NCI-H1105 (cell line): ENCODE measurements around the gene FCSK.
A peak's percentile ranks its signal among the peaks of the same experiment; 100 is the strongest.
"Not testable (repeated sequence)": the region's sequence is repeated elsewhere in the genome, so short reads cannot be mapped to it uniquely, and the experiment has no call there.

Source experiments
- DNase-seq: peaks from one replicate; lab custom pipeline; 2025; lab: John Stamatoyannopoulos, UW

Gene FCSK

DNA sequence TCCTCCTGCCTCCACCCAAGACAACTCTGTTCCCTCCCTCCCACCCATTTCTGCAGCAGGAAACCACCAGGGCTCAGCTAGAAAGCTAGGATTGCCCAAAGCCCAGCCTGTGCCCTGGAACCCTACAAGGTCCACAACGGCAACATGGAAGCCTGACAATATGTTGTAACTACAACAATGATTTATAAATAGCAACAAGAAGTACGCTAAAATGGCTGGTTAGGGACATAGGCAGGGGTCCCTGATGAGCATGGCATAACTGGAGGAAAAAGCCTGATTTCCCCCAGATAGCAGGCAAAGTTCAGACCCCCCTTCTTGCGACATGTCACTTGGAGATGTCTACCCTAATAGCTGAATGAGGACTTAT lies 22.1 kb upstream of the FCSK start:
- no peak for DNase-seq

DNA sequence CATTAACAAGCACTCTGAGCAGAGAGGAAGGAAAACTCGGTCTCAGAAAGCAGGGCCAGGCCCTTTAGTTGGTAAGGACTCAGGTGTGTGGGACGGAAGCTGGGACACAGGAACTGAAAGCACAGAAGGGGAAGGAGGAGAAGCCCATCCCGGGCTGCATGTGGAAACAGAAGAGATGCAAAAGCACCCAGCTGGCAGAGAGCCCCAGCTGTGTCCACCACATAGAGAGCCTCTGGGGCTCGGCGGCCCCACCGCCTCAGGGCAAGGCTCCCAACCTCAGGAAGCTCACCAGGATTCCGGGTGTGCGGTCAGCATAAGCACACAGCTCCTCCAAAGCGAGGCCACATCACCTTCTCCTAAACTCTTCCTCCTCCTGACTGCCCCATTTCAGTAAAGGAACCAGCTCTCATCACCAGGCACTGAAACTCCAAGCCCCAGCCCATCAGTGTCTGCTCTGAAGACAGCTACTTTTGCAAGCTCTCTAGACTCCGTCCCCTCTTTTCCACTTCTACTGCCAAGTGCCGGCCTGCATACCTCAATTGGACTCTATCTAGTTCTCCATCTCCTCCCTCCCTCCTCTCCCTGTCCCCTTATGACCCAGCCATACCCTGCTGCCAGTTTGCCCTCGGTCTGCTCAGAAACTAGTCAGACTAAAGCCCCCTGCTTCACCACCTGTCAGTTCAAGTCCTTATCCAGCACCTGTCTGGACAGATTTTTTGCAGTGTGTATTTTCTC lies 21.5 kb upstream of the FCSK start:
- no peak for DNase-seq

DNA sequence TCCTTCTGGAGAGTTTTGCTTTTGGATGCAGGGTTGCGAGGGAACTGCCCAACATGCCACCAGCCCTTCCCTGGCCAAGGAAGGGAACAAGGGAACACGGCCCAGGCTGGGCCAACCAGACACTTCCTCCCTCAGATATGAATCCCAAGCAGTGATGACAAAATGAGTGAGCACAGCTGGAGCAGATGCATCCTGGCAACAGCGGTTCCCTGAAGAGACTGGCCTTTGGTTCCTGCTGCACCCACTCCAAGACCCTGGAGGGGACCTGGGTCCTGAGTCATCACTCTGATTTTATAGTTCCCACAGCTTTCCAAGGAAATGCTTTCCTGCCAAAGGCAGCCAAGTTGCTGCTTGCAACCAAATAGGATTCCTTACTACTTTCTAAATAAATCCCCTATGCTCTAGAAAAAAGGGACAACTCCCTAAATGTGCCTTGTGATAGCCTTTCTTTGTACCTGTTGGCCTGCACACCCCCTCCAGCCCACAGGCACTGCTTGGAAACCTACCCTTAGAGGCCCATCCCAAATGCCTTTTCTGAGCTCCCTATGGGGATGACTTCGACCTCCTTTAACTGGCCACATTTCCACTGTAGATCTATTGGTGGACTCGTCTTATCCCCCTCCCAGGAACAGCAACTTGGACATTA lies 20.8 kb upstream of the FCSK start:
- DNase-seq, result no peak

- no peak for DNase-seq
These were observed 19.7 kb upstream of the FCSK start for GRCh38 chr16:70434484-70435260.

GRCh38 chr16:70437017-70437581 lies 17.3 kb upstream of the FCSK start:
- DNase-seq, result no peak

- no peak for DNase-seq
These were observed 16.5 kb upstream of the FCSK start for GRCh38 chr16:70437582-70438557.

DNA sequence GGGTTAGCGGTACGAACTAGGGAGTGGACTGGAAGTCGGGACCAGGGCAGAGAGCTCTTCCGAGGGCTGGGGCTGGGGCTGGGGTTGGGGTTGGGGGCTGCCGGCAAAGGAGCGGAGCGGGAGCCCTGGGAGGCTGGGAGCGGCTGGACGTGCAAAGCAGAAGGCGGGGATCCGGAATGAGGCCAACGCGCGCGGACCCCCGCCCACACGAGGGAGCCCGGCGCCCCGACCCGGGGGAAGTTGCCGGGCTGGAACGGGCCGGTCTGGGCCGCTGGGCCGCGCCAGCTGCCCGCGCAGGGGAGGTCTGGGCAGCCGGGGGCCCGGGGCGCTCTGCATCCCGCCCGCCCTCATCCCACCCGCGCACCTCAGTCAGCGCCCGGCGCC lies 15.8 kb upstream of the FCSK start:
- DNase-seq, result no peak

DNA sequence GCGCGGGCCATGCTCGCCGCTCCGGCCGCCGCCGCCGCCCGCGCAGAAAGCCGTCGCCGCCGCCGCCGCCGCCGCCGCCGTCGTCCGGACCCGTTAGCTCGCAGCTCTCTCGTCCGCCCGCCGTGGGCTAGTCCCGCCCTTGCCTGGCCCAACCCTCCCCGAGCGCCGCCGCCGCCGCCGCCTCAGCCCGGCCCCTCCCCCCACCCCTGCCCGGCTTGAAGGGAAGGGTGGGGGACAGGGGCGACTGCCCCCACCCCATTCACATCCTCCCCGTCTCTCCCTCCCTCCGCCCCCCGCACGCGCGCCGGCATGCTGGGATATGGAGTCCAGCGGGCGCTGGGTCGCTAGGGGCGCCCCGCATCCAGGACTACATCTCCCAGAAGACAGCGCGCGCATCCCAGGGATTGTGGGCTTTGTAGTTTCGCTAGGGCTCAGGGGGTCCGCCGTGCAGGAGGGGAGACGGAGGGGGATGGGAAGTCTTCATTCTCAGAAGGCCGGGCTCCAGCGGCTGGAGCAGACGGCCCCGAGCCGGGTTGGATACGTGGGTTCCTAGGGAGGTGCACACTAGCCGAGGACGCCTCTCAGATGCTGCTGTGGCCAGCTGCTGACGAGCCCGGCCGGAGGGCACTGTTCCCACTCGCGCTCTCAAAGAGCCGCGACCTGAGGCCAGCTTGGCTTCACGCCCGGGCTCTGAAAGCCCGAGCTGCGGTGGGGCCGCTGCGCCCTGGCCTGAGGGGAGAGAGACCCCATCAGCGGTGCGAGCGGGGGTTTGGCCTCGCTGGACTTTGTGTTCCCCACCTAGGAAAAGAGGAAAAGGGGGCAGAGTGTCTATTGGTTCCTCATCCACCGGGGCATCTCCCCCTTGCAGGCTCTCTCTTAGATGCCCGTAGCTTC lies 15.2 kb upstream of the FCSK start, which contains the start of gene ST3GAL2:
Gene ST3GAL2 (minus strand): TSS at position 132 of the 894 bp plus-strand sequence. CDS start 40,570 bp downstream, outside the sequence.
- peak; percentile 84 for DNase-seq

GRCh38 chr16:70440009-70440692 lies 14.2 kb upstream of the FCSK start:
- no peak for DNase-seq

- no peak for DNase-seq
These were observed 12.9 kb upstream of the FCSK start for GRCh38 chr16:70441406-70441990.

DNA sequence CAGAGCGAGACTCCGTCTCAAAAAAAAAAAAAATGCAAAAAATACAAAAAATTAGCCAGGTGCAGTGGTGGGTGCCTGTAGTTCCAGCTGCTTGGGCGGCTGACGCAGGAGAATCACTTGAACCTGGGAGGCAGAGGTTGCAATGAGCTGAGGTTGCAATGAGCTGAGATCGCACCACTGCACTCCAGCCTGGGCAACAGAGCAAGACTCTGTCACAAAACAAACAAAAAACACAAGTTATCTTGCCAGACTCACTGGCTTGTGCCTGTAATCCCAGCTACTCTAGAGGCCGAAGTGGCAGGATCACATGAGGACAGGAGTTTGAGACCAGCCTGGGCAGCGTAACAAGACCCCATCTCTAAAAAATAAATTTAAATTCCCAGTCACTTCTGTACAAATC lies 12.1 kb upstream of the FCSK start:
- no peak for DNase-seq

DNA sequence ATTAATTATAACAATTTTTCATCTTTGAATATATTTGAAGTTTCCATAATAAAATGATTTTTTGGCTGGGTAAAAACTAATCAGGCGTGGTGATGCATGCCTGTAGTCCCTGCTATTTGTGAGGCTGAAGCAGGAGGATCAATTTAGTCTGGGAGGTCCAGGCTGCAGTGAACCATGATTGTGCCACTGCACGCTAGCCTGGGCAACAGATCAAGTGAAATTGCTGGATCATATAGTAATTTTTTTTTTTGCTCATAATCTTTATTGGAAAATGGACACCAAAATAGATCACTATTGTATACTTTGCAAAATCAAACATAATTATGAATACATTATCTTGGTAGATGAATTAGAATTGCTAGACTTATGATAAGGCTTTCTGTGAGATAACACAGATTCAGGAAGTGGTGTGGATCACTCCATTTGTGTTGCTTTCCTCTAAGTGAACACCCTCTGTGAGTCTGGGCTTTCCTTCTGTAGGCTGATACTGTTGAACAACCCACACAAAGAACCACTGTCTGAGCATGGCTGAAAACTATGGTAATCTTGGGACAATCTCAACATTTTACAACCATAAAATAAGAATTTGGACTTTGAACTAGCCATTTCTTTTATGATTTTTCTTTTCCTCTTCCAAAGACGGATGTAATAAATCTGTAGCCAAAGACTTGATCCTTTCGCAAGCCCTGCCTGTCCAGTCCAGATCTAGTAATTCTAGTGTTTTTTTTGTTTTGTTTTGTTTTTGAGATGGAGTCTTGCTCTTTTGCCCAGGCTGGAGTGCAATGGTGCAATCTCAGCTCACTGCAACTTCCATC lies 9.9 kb upstream of the FCSK start:
- no peak for DNase-seq

DNA sequence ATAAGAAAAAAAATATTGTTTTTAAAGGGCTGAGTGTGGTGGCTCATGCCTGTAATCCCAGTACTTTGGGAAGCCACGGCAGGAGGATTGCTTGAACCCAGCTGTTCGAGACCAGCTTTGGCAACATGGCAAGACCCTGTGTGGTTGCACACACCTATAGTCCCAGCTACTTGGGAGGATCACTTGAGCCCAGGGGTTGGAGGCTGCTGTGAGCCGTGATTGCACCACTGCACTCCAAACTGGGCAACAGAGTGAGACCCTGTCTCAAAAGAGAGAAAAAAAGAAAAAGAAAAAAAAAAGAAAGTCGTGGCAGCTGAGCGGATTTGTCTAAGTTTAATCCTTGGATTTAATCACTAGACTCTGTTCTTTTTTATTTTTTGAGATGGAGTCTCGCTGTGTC lies 6.3 kb upstream of the FCSK start:
- no peak for DNase-seq

DNA sequence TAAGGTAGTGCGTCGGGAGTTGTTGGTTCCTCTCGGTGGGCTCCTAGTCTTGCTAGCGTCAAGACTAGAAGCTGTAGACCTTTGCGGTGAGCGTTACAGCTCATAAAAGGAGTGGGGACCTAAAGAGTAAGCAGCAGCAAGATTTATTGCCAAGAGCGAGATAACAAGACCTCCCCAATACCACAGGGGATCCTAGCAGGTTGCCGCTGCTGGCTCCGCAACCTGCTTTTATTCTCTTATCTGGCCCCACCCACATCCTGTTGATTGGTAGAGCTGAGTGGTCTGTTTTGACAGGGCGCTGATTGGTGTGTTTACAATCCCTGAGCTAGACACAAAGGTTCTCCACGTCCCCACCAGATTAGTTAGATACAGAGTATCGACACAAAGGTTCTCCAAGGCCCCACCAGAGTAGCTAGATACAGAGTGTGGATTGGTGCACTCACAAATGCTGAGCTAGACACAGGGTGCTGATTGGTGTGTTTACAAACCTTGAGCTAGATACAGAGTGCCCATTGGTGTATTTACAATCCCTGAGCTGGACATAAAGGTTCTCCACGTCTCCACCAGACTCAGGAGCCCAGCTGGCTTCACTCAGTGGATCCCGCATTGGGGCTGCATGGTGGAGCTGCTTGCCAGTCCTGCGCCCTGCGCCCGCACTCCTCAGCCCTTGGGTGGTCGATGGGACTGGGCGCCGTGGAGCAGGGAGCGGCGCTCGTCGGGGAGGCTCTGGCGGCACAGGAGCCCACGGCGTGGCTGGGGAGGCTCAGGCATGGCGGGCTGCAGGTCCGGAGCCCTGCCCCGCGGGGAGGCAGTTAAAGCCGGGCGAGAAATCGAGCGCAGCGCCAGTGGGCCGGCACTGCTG lies 4.0 kb upstream of the FCSK start:
- DNase-seq, result not testable (repeated sequence)

DNA sequence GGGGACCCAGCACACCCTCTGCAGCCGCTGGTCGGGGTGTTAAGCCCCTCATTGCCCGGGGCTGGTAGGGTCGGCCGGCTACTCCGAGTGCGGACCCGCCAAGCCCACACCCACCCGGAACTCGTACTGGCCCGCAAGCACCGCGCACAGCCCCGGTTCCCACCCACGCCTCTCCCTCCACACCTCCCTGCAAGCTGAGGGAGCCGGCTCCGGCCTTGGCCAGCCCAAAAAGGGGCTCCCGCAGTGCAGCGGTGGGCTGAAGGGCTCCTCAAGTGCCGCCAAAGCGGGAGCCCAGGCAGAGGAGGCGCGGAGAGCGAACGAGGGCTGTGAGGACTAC lies 3.4 kb upstream of the FCSK start:
- not testable (repeated sequence) for DNase-seq

DNA sequence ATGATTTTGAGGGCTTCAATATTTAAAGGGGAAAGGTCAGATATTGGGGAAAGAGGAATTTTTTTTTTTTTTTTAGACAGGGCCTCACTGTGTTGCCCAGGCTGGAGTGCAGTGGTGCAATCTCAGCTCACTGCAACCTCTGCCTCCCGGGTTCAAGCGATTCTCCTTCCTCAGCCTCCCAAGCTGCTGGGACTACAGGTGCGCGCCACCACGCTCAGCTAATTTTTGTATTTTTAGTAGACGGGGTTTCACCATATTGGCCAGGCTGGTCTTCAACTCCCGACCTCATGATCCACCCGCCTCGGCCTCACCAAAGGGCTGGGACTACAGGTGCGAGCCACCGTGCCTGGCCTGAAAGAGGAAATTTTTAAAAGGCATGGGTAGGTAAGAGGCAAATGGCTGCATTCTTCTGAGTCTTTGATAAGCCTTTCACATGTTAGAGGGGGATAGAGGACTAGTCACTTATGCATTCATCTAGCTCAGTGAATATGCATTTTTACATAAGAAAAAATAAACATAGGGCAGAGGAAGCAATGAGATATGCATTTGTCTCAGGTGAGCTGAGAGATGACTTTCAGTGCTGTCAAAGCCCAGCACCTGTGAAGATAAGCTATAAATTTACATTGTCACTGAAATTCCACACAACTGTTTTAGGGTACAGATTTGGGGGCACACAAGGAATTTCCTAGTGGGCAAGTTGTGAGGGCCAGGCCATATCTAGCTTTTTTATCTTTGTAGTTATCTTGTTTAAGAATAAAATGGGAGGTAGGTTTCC lies 1.1 kb upstream of the FCSK start:
- DNase-seq, result no peak

- no peak for DNase-seq
These were observed 538 bp upstream of the FCSK start for GRCh38 chr16:70453892-70454221.
